Neural progenitor cell (in vitro differentiated cells): ENCODE results near the gene PRSS2.

Experiments used
- EZH2phosphoT487 ChIP-seq: fragments of 200-600 bp; sonication (generic); IDR thresholded peaks from 2 replicates; pipeline ENCODE4 v1.6.1; 2017; ENCODE audit warnings: antibody characterized with exemption
- TF ChIP-seq, protein P1 (sequence below): fragments of 200-600 bp; sonication (generic); IDR thresholded peaks from 2 replicates; pipeline ENCODE4 v1.5.1; 2017; ENCODE audit warnings: antibody characterized with exemption, mild to moderate bottlenecking

DNA sequence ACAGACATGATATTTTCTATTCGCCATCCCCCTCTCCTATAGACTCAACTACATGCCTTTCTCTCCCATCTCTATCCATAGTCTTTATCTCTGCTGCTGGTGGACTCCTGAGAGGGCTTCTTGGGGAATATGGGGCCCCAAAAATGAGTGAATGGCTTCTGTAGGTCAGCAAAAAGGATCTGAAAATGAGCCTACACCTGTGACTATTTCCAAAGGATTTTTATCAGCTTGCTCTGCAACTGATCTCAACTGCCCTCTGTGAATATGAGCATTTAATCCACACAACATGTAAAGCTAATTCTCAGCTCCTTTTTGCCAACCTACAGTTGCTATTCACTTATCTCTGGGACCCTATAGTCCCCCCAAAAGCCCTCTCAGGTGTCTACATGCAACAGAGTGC is 36.2 kb downstream of the PRSS2 start:
- TF ChIP-seq, protein P1, sequence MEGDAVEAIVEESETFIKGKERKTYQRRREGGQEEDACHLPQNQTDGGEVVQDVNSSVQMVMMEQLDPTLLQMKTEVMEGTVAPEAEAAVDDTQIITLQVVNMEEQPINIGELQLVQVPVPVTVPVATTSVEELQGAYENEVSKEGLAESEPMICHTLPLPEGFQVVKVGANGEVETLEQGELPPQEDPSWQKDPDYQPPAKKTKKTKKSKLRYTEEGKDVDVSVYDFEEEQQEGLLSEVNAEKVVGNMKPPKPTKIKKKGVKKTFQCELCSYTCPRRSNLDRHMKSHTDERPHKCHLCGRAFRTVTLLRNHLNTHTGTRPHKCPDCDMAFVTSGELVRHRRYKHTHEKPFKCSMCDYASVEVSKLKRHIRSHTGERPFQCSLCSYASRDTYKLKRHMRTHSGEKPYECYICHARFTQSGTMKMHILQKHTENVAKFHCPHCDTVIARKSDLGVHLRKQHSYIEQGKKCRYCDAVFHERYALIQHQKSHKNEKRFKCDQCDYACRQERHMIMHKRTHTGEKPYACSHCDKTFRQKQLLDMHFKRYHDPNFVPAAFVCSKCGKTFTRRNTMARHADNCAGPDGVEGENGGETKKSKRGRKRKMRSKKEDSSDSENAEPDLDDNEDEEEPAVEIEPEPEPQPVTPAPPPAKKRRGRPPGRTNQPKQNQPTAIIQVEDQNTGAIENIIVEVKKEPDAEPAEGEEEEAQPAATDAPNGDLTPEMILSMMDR: no peak
- no peak for TF ChIP-seq EZH2phosphoT487
